DOHH2 (cell line): ENCODE measurements around the gene DIDO1.

Experiments
- CTCF ChIP-seq: fragments of 200-600 bp; sonication (generic); IDR thresholded peaks from one replicate; pipeline ENCODE4 v1.5.1; 2014; ENCODE audit warnings: antibody characterized with exemption, mild to moderate bottlenecking, low read depth, low read length; ENCODE audit not compliant: poor library complexity, severe bottlenecking
- EZH2phosphoT487 ChIP-seq: fragments of 200-600 bp; sonication (generic); IDR thresholded peaks from 2 replicates; pipeline ENCODE4 v1.6.1; 2017; ENCODE audit warnings: borderline replicate concordance, mild to moderate bottlenecking, antibody characterized with exemption, low read length, moderate library complexity, mixed read lengths

GRCh38 chr20:62829231-62830230, 96.8 kb downstream of the DIDO1 start:
- TF ChIP-seq CTCF (no peak), EZH2phosphoT487 (no peak)
